ENCODE data around the gene CEP57.

- TF ChIP-seq, protein P1, sequence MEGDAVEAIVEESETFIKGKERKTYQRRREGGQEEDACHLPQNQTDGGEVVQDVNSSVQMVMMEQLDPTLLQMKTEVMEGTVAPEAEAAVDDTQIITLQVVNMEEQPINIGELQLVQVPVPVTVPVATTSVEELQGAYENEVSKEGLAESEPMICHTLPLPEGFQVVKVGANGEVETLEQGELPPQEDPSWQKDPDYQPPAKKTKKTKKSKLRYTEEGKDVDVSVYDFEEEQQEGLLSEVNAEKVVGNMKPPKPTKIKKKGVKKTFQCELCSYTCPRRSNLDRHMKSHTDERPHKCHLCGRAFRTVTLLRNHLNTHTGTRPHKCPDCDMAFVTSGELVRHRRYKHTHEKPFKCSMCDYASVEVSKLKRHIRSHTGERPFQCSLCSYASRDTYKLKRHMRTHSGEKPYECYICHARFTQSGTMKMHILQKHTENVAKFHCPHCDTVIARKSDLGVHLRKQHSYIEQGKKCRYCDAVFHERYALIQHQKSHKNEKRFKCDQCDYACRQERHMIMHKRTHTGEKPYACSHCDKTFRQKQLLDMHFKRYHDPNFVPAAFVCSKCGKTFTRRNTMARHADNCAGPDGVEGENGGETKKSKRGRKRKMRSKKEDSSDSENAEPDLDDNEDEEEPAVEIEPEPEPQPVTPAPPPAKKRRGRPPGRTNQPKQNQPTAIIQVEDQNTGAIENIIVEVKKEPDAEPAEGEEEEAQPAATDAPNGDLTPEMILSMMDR (tag by site-specific recombination; IDR thresholded peaks at IDR 0.05), result no peak
- TF ChIP-seq, protein P2, sequence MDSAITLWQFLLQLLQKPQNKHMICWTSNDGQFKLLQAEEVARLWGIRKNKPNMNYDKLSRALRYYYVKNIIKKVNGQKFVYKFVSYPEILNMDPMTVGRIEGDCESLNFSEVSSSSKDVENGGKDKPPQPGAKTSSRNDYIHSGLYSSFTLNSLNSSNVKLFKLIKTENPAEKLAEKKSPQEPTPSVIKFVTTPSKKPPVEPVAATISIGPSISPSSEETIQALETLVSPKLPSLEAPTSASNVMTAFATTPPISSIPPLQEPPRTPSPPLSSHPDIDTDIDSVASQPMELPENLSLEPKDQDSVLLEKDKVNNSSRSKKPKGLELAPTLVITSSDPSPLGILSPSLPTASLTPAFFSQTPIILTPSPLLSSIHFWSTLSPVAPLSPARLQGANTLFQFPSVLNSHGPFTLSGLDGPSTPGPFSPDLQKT (IDR thresholded peaks at IDR 0.05; ENCODE audit: borderline replicate concordance, low read depth, low read length), result no peak
- TF ChIP-seq, protein P3, sequence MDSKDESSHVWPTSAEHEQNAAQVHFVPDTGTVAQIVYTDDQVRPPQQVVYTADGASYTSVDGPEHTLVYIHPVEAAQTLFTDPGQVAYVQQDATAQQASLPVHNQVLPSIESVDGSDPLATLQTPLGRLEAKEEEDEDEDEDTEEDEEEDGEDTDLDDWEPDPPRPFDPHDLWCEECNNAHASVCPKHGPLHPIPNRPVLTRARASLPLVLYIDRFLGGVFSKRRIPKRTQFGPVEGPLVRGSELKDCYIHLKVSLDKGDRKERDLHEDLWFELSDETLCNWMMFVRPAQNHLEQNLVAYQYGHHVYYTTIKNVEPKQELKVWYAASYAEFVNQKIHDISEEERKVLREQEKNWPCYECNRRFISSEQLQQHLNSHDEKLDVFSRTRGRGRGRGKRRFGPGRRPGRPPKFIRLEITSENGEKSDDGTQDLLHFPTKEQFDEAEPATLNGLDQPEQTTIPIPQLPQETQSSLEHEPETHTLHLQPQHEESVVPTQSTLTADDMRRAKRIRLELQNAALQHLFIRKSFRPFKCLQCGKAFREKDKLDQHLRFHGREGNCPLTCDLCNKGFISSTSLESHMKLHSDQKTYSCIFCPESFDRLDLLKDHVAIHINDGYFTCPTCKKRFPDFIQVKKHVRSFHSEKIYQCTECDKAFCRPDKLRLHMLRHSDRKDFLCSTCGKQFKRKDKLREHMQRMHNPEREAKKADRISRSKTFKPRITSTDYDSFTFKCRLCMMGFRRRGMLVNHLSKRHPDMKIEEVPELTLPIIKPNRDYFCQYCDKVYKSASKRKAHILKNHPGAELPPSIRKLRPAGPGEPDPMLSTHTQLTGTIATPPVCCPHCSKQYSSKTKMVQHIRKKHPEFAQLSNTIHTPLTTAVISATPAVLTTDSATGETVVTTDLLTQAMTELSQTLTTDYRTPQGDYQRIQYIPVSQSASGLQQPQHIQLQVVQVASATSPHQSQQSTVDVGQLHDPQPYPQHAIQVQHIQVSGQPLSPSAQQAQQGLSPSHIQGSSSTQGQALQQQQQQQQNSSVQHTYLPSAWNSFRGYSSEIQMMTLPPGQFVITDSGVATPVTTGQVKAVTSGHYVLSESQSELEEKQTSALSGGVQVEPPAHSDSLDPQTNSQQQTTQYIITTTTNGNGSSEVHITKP (tag by site-specific recombination; IDR thresholded peaks at IDR 0.05), result no peak
- no peak for TF ChIP-seq GLI4 (tag by site-specific recombination; IDR thresholded peaks at IDR 0.05)
Observed at GRCh38 chr11:95800438-95800837, 10.1 kb downstream of the CEP57 start.
